H7 (cell line): ENCODE data around the gene RAPGEF5. TPM values are rescaled to one million over a fixed set of nuclear protein-coding genes. Genes with fewer than 3 reads are reported as not detected.

ENCODE experiments used
- DNase-seq: peaks from one replicate; pipeline ENCODE4 v3.0.0; 2012
- H3K27me3 ChIP-seq: 2 replicates; pipeline ENCODE4 v1.6.0; 2011; ENCODE audit warnings: mild to moderate bottlenecking, low read length; ENCODE audit not compliant: control insufficient read depth, insufficient read depth
- H3K36me3 ChIP-seq: replicated peaks from 2 replicates; pipeline ENCODE4 v1.5.1; 2011; ENCODE audit warnings: low read length; ENCODE audit not compliant: control insufficient read depth, insufficient read depth
- H3K4me3 ChIP-seq: 2 replicates; pipeline ENCODE4 v1.5.1; 2011; ENCODE audit warnings: low read depth, mild to moderate bottlenecking, control low read depth, low read length, moderate library complexity; ENCODE audit not compliant: insufficient read depth
- total RNA-seq: library from RNA; depleted of rRNA; stranded (reverse); fragments of >200 nt; shearing (Covaris generic); gene quantifications from 2 replicates; pipeline ENCODE4 v1.2.3, GENCODE V29; 2014

Gene RAPGEF5
- total RNA-seq, 1 experiment from 2014 or later, result 4.2 TPM

GRCh38 chr7:22363756-22364422 is 6.9 kb upstream of the RAPGEF5 start:
- DNase-seq, result no peak
- no peaks in the 10 kb centered on the region for H3K27me3 ChIP-seq
- H3K36me3 ChIP-seq, result no peaks in the 10 kb centered on the region
- H3K4me3 ChIP-seq, result no peak overlapping the region

DNA sequence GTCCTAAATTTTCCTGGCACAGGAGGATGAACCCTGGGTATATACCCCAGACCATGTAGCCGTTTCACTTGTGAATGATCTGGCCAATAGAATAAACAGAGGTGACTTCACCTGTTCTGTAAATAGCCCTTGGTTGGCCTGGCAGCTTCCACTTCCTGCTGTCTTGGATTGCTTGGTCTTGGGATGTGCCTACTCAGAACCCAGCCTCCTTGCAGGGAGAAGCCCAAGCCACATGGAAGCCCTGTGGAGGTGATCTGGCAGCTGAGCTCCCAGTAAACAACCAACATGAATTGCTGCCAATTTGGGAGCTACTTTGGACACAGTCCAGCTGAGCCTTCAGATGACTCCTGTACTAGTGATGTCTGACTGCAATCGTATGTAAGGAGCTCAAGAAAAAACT is 4.8 kb upstream of the RAPGEF5 start:
- no peak overlapping the region for H3K4me3 ChIP-seq
- no peak for DNase-seq
- no peaks in the 10 kb centered on the region for H3K36me3 ChIP-seq
- H3K27me3 ChIP-seq, result peaks cover 6% of the 10 kb centered on the region

DNA sequence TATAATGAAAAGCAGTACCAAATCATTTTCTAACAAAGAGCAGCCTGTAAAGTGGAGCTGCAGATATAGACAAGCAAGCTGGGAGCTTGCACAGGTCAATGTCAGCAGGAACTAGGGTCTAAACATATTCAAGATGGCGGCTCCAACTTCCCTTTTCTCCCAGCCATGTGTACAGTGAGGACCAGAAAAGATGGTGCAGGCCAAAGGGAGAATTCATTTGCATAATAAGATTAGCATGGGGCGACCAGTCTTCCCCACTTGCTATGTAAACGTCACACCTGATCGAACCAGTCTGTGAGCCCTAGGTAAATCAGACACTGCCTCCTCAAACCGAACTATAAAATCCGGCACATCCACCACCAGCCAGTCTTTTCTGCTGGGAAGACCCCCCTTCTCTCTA is 4.4 kb upstream of the RAPGEF5 start:
- no peak for DNase-seq
- Histone ChIP-seq H3K4me3 (no peak overlapping the region), H3K27me3 (peaks cover 9% of the 10 kb centered on the region), H3K36me3 (no peaks in the 10 kb centered on the region)

GRCh38 chr7:22358820-22359697 is 2.1 kb upstream of the RAPGEF5 start:
- no peak for DNase-seq
- no peak overlapping the region for H3K4me3 ChIP-seq
- H3K36me3 ChIP-seq, result no peaks in the 10 kb centered on the region
- peaks cover 15% of the 10 kb centered on the region for H3K27me3 ChIP-seq

- no peaks in the 10 kb centered on the region for H3K36me3 ChIP-seq
- H3K4me3 ChIP-seq, result peak overlapping the region; percentile 47
- DNase-seq, result peak; percentile 43
- peaks cover 15% of the 10 kb centered on the region for H3K27me3 ChIP-seq
Measured at GRCh38 chr7:22357311-22358175, 589 bp upstream of the RAPGEF5 start.

GRCh38 chr7:22356010-22356691 is 803 bp downstream of the RAPGEF5 start:
- peak; percentile 22 for DNase-seq
- Histone ChIP-seq H3K27me3 (peaks cover 15% of the 10 kb centered on the region), H3K4me3 (peak overlapping the region; percentile 48), H3K36me3 (no peaks in the 10 kb centered on the region)

DNA sequence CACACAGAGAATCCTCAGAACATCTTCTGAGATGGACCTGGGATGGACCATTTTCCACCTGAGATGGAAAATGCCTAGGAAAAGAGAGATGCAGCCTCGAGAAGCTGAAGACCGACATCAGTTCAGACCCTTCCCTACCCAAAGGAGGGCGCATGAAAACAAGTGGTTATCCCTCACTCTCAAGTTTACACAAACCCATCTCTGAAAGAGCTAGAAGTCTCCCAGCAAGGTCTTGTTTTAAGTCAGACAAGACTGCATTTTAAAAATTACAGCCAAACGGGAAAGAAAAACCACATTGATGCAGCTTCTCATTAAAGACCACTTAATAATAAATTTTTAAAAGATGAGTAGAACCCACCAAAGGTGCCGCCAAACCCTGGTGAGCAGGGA is 1.3 kb downstream of the RAPGEF5 start:
- H3K4me3 ChIP-seq, result no peak overlapping the region; the same call in 1 of the 2 replicates
- no peaks in the 10 kb centered on the region for H3K36me3 ChIP-seq
- no peak for DNase-seq
- peaks cover 15% of the 10 kb centered on the region for H3K27me3 ChIP-seq

DNA sequence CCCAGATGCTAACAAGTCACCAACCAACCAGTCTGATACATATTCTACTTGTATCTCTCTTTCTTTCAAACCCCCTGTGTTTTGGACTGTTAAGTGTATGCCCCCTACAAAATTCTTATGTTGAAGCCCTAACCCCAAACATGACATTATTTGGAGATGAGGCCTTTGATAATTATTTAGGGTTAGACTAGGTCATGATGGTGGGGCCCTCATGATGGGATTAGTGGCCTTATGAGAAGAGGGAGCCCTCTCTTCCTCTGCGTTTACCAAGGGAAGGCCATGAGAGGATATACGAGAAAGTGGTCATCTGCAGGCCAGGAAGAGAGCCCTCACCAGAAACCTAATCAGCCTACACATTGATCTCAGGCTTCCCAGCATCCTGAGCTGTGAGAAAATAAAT is 2.5 kb downstream of the RAPGEF5 start:
- no peaks in the 10 kb centered on the region for H3K36me3 ChIP-seq
- H3K4me3 ChIP-seq, result no peak overlapping the region
- no peak for DNase-seq
- peaks cover 15% of the 10 kb centered on the region for H3K27me3 ChIP-seq

DNA sequence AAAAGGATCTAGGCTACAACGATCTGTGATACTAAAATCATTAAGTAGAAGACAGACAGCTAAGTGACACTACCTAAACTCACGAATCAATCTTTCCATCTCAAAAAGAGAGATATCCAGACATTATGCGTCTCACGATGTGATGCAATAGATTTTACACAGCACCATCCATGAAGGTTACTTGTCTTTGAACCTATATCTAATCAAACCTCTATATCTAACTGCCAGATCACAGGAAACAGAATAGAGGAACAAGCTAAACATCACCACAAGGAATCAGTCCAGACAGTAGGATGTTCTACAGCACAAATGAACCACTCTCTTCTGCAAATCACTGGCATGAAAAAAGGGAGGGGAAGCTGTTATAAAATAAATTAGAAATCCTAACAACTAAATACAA is 4.1 kb downstream of the RAPGEF5 start:
- H3K27me3 ChIP-seq, result peaks cover 15% of the 10 kb centered on the region
- no peak for DNase-seq
- H3K36me3 ChIP-seq, result no peaks in the 10 kb centered on the region
- H3K4me3 ChIP-seq, result no peak overlapping the region

GRCh38 chr7:22351878-22352277 is 5.1 kb downstream of the RAPGEF5 start:
- Histone ChIP-seq H3K4me3 (no peak overlapping the region), H3K27me3 (peaks cover 8% of the 10 kb centered on the region), H3K36me3 (no peaks in the 10 kb centered on the region)
- DNase-seq, result no peak

- no peak for DNase-seq
- no peaks in the 10 kb centered on the region for H3K36me3 ChIP-seq
- H3K4me3 ChIP-seq, result no peak overlapping the region
- peaks cover 6% of the 10 kb centered on the region for H3K27me3 ChIP-seq
Measured at GRCh38 chr7:22351329-22351692, 5.6 kb downstream of the RAPGEF5 start.

DNA sequence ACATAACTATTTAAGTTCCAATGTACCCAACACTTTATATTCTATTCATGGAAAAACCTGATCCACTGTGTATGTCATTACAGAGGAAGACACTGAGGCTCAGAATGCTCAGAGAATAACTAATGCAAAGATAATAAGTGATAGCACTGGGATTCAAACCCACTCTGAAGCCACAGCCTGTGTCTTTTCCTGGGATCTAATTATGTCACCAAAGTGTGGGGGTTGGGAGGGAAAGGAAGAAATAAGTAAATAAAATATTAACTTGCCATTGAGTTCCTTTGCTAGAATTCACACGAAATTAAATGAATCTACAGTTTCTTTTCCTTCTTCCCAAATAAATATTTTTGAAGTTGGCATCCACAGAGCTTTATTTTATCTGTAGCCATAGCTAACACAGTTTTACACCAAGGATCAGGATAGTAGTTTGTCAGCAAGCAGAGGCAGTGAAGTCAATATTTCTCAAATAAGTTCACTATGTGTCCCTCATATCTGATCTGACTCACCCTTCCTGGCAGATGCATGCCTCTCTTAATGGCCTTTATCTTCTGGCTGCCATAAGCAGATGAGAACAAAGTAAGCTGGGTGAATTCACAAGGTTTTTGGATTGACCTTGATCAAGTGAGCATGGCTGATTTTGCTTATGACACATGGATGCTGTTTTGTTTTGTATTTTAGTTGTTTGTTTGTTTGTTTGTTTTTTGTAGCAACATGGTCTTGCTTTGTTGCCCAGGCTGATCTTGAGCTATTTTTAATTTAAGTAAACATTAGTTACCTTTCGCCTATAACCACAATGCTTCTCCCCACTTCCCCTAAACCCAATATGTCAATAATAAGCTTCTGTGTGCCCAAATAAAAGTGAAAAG is 6.3 kb downstream of the RAPGEF5 start:
- no peak for DNase-seq
- no peaks in the 10 kb centered on the region for H3K36me3 ChIP-seq
- H3K4me3 ChIP-seq, result no peak overlapping the region
- peaks cover under 1% of the 10 kb centered on the region; the same call in 1 of the 2 replicates for H3K27me3 ChIP-seq

DNA sequence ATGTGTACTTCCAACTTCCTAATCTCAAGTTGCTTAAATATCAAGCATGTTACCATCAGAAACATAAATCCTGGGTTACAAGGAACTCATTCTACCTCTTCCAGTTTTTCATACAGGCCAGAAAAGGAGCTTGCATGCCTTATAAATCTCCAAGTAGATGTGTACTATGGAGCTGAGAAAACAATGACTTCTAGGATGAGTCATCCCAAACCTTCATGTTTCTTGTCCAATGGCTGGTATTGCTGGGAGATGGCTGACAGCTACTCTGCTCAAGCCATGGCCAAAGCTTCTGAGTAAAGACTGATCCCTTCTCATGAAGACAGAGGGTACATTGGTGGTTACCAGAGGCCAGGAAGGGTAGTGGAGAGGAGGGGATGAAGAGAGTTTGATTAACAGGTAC is 8.6 kb downstream of the RAPGEF5 start:
- no peaks in the 10 kb centered on the region for H3K36me3 ChIP-seq
- H3K4me3 ChIP-seq, result no peak overlapping the region
- no peak for DNase-seq
- no peaks in the 10 kb centered on the region for H3K27me3 ChIP-seq
